Ovary (tissue), 3 donors: ENCODE measurements around the gene MAP2K7.

Experiments used
- EP300 ChIP-seq: sonication (generic); formaldehyde crosslinking; IDR thresholded peaks from one replicate; pipeline ENCODE4 v1.6.1; 2017; ENCODE audit warnings: antibody characterized with exemption
- TF ChIP-seq, protein P1 (sequence below), 3 donors: fragments of 450-650 bp in 2 of 3; fragments of 200-600 bp in 1 of 3; IDR thresholded peaks; one replicate each; pipeline versions ENCODE4 v1.5.1 to v1.8.0; 2016 to 2022; ENCODE audit warnings: antibody characterized with exemption in 3 of 3, mild to moderate bottlenecking in 1 of 3
- donor health status: DM: no; HTN: no; CAD: no.

DNA sequence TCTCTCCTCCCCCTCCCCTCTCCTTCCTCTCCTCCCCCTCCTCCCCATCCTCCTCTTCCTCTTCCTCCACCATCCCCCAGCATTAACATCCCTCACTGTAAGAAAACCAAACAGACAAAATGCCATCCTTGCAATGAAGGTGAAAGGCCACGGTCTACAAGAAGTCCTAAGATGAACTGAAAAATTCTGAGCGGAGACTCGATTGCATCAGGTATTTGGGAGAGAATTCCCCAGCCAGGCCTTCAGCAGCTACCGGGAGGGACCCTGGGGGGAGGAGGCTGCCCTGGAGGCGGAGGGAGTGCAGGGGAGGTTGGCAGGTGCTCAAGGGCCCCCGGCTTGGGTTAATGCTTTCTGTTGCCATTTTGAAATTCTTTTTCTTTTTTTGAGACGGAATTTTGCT, 49.9 kb downstream of the MAP2K7 start:
- TF ChIP-seq, protein P1, sequence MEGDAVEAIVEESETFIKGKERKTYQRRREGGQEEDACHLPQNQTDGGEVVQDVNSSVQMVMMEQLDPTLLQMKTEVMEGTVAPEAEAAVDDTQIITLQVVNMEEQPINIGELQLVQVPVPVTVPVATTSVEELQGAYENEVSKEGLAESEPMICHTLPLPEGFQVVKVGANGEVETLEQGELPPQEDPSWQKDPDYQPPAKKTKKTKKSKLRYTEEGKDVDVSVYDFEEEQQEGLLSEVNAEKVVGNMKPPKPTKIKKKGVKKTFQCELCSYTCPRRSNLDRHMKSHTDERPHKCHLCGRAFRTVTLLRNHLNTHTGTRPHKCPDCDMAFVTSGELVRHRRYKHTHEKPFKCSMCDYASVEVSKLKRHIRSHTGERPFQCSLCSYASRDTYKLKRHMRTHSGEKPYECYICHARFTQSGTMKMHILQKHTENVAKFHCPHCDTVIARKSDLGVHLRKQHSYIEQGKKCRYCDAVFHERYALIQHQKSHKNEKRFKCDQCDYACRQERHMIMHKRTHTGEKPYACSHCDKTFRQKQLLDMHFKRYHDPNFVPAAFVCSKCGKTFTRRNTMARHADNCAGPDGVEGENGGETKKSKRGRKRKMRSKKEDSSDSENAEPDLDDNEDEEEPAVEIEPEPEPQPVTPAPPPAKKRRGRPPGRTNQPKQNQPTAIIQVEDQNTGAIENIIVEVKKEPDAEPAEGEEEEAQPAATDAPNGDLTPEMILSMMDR (IDR thresholded peaks at IDR 0.05), result no peak
- TF ChIP-seq EP300, result no peak
